A549 (cell line): ENCODE data around the gene CDKN2A.

Experiments used
- MYC ChIP-seq: IDR thresholded peaks from 2 replicates; pipeline ENCODE4 v1.6.1; 2012; ENCODE audit warnings: mild to moderate bottlenecking, inconsistent platforms, low read length, improper control_type of control experiment, borderline replicate concordance
- SMC3 ChIP-seq: fragments of >200 bp; sonication (Bioruptor Twin); formaldehyde crosslinking; IDR thresholded peaks from 3 replicates; pipeline ENCODE4 v1.6.1; 2018; ENCODE audit warnings: inconsistent platforms
- TF ChIP-seq, protein P1 (sequence below): fragments of >200 bp; sonication (Bioruptor Twin); formaldehyde crosslinking; IDR thresholded peaks from 3 replicates; pipeline ENCODE4 v1.5.1; 2016

DNA sequence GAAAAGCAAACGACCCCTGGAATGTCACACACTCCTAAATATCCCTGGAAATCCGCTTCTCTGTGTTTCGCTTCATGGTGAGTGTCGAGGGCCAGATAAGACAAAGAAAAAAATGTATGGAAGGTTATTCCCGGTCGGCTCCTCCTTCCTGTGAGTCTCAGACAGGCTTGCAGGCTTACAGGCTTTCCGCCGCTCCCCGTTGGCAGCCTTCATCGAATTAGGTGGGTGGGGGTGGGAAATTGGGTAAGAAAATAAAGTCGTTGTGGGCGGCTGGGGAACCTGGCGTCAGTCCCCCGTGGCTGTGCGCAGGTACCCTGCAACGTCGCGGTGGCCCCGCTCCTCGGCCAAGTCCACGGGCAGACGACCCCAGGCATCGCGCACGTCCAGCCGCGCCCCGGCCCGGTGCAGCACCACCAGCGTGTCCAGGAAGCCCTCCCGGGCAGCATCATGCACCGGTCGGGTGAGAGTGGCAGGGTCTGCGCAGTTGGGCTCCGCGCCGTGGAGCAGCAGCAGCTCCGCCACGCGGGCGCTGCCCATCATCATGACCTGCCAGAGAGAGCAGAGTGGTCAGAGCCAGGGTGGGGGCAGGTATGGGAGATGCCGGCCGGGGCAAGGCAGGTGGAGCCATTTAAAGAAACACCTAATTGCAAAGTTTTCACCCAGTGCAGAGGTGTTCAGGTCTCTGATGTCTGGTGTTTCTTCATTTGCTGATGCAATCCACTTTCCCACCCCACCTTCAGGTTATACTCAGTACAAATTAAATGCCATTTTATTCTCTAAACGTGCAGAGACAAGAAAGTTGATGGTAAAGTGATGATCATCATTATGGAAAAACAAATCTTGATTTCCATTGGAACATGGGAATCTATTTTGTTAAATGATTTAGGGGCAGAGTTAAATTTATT lies 11.8 kb upstream of the CDKN2A start:
- TF ChIP-seq, protein P1, sequence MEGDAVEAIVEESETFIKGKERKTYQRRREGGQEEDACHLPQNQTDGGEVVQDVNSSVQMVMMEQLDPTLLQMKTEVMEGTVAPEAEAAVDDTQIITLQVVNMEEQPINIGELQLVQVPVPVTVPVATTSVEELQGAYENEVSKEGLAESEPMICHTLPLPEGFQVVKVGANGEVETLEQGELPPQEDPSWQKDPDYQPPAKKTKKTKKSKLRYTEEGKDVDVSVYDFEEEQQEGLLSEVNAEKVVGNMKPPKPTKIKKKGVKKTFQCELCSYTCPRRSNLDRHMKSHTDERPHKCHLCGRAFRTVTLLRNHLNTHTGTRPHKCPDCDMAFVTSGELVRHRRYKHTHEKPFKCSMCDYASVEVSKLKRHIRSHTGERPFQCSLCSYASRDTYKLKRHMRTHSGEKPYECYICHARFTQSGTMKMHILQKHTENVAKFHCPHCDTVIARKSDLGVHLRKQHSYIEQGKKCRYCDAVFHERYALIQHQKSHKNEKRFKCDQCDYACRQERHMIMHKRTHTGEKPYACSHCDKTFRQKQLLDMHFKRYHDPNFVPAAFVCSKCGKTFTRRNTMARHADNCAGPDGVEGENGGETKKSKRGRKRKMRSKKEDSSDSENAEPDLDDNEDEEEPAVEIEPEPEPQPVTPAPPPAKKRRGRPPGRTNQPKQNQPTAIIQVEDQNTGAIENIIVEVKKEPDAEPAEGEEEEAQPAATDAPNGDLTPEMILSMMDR, result no peak
- no peak for TF ChIP-seq SMC3
- TF ChIP-seq MYC, result no peak
